SK-N-SH (cell line): ENCODE results near the gene HAND1. TPM values are rescaled to one million over a fixed set of nuclear protein-coding genes. Genes with fewer than 3 reads are reported as not detected.

Source experiments
- CTCF ChIA-PET: fragments of 300-600, 350-600 bp; formaldehyde crosslinking; extraction: SDS; loops from one replicate; lab custom pipeline; 2021; lab: Yijun Ruan, JAX
- POLR2A ChIA-PET: fragments of 350-600 bp; sonication (Branson Sonifier 250); formaldehyde crosslinking; extraction: SDS; loops from one replicate; lab custom pipeline; 2020; ENCODE audit warnings: antibody characterized with exemption, inconsistent platforms; lab: Yijun Ruan, JAX
- DNase-seq: peaks from one replicate; pipeline ENCODE4 v3.0.0; 2012
- H2AFZ ChIP-seq: fragments of 200-600 bp; sonication (generic); 2 replicates; pipeline ENCODE4 v1.8.1; 2016; ENCODE audit warnings: antibody characterized with exemption, mild to moderate bottlenecking, low read depth
- H3F3A ChIP-seq: fragments of 200-600 bp; sonication (generic); replicated peaks from 2 replicates; pipeline ENCODE3; 2016; ENCODE audit warnings: antibody characterized with exemption, mild to moderate bottlenecking; ENCODE audit not compliant: insufficient read depth
- H3K27ac ChIP-seq, 2 experiments: fragments of 200-500 bp in 1 of 2; fragments of 200-600 bp in 1 of 2; sonication (Bioruptor generic) in 1 of 2; sonication (generic), shearing (Covaris generic) in 1 of 2; 2 replicates each; pipeline versions ENCODE4 v1.5.1 to v1.6.1; 2014 to 2016; ENCODE audit warnings: low read depth in 2 of 2, inconsistent platforms in 1 of 2, low read length in 1 of 2, mild to moderate bottlenecking in 1 of 2, mixed read lengths in 1 of 2
- H3K27me3 ChIP-seq: fragments of 200-600 bp; sonication (generic), shearing (Covaris generic); 2 replicates; pipeline ENCODE4 v1.6.1; 2016; ENCODE audit warnings: mixed run types; ENCODE audit not compliant: insufficient read depth
- H3K36me3 ChIP-seq, 2 experiments: fragments of 200-500 bp in 1 of 2; fragments of 200-600 bp in 1 of 2; sonication (Bioruptor generic) in 1 of 2; sonication (generic) in 1 of 2; replicated peaks in 1 of 2; 2 replicates each; pipeline versions ENCODE3 to v1.5.1; 2014 to 2016; ENCODE audit warnings: low read length in 1 of 2, mild to moderate bottlenecking in 1 of 2; ENCODE audit not compliant: insufficient read depth in 2 of 2, control insufficient read depth in 1 of 2
- H3K4me1 ChIP-seq, 2 experiments: fragments of 200-500 bp in 1 of 2; fragments of 200-600 bp in 1 of 2; sonication (Bioruptor generic) in 1 of 2; sonication (generic), shearing (Covaris generic) in 1 of 2; 2 replicates each; pipeline versions ENCODE4 v1.5.1 to v1.6.1; 2014 to 2016; ENCODE audit warnings: low read depth in 1 of 2, low read length in 1 of 2, mixed run types in 1 of 2; ENCODE audit not compliant: insufficient read depth in 2 of 2, control insufficient read depth in 1 of 2
- H3K4me2 ChIP-seq: fragments of 200-600 bp; sonication (generic), shearing (Covaris generic); 2 replicates; pipeline ENCODE4 v1.6.1; 2017; ENCODE audit warnings: mixed run types
- H3K4me3 ChIP-seq, 2 experiments: fragments of 200-500 bp in 1 of 2; fragments of 200-600 bp in 1 of 2; sonication (Bioruptor generic) in 1 of 2; sonication (generic), shearing (Covaris generic) in 1 of 2; 2 replicates each; pipeline versions ENCODE4 v1.5.1 to v1.8.1; 2014 to 2016; ENCODE audit warnings: low read depth in 2 of 2, inconsistent platforms in 1 of 2, low read length in 1 of 2, mild to moderate bottlenecking in 1 of 2, mixed read lengths in 1 of 2, moderate library complexity in 1 of 2
- H3K79me2 ChIP-seq: fragments of 200-600 bp; sonication (generic); 2 replicates; pipeline ENCODE4 v1.8.1; 2017; ENCODE audit warnings: mild to moderate bottlenecking; ENCODE audit not compliant: insufficient read depth
- H3K9ac ChIP-seq: fragments of 200-600 bp; sonication (generic); 2 replicates; pipeline ENCODE4 v1.6.1; 2017; ENCODE audit warnings: mixed run types
- H3K9me2 ChIP-seq: fragments of 200-600 bp; sonication (generic); 2 replicates; pipeline ENCODE4 v1.6.1; 2017; ENCODE audit warnings: mixed run types
- H3K9me3 ChIP-seq: fragments of 200-600 bp; sonication (generic); 2 replicates; pipeline ENCODE4 v1.6.1; 2017; ENCODE audit warnings: mixed run types, mild to moderate bottlenecking, moderate library complexity
- H4K20me1 ChIP-seq: fragments of 200-600 bp; sonication (generic); 2 replicates; pipeline ENCODE4 v1.6.1; 2017; ENCODE audit warnings: mild to moderate bottlenecking, mixed run types; ENCODE audit not compliant: insufficient read depth
- EZH2phosphoT487 ChIP-seq: fragments of 200-600 bp; sonication (generic); IDR thresholded peaks from 2 replicates; pipeline ENCODE4 v1.6.1; 2017; ENCODE audit warnings: low read depth, mixed run types, mild to moderate bottlenecking, antibody characterized with exemption, moderate library complexity, borderline replicate concordance
- FOXJ3 ChIP-seq: sonication (generic); formaldehyde crosslinking; IDR thresholded peaks from 2 replicates; pipeline ENCODE4 v1.5.1; 2020; ENCODE audit warnings: mild to moderate bottlenecking, missing genetic modification reagents
- GABPA ChIP-seq: IDR thresholded peaks from 2 replicates; pipeline ENCODE4 v1.4.0; 2012; ENCODE audit warnings: low read depth, mild to moderate bottlenecking
- GATA2 ChIP-seq: sonication (generic); formaldehyde crosslinking; IDR thresholded peaks from 2 replicates; pipeline ENCODE4 v1.5.0; 2020; ENCODE audit warnings: mild to moderate bottlenecking, missing genetic modification reagents
- IRF3 ChIP-seq: fragments of 150-350 bp; IDR thresholded peaks from 2 replicates; pipeline ENCODE4 v1.6.1; 2016; ENCODE audit warnings: mild to moderate bottlenecking, low read depth, low read length
- JUND ChIP-seq: IDR thresholded peaks from 2 replicates; pipeline ENCODE4 v1.4.0; 2012
- MEF2A ChIP-seq: IDR thresholded peaks from 2 replicates; pipeline ENCODE4 v1.4.0; 2012; ENCODE audit warnings: low read depth, borderline replicate concordance
- MXI1 ChIP-seq: IDR thresholded peaks from 2 replicates; pipeline ENCODE4 v1.6.1; 2012; ENCODE audit warnings: mild to moderate bottlenecking, low read depth, low read length, improper control_type of control experiment
- NFIC ChIP-seq: IDR thresholded peaks from 2 replicates; pipeline ENCODE4 v1.4.0; 2012; ENCODE audit warnings: borderline replicate concordance
- NRF1 ChIP-seq: IDR thresholded peaks from 2 replicates; pipeline ENCODE4 v1.6.1; 2012; ENCODE audit warnings: low read depth, mild to moderate bottlenecking, low read length
- POLR2AphosphoS5 ChIP-seq: IDR thresholded peaks from 2 replicates; pipeline ENCODE4 v1.6.1; 2012; ENCODE audit warnings: low read depth, low read length
- RAD21 ChIP-seq: IDR thresholded peaks from 2 replicates; pipeline ENCODE4 v1.6.1; 2012; ENCODE audit warnings: mild to moderate bottlenecking, low read length
- RCOR1 ChIP-seq: fragments of 150-350 bp; IDR thresholded peaks from 2 replicates; pipeline ENCODE4 v1.6.1; 2017; ENCODE audit warnings: antibody characterized with exemption, low read length
- REST ChIP-seq: IDR thresholded peaks from 2 replicates; pipeline ENCODE4 v1.6.1; 2012; ENCODE audit warnings: mild to moderate bottlenecking, low read depth, low read length, moderate library complexity
- RXRA ChIP-seq: IDR thresholded peaks from 2 replicates; pipeline ENCODE4 v1.4.0; 2012; ENCODE audit warnings: low read depth, mild to moderate bottlenecking, borderline replicate concordance
- SIN3A ChIP-seq: IDR thresholded peaks from 2 replicates; pipeline ENCODE4 v1.6.1; 2012; ENCODE audit warnings: low read depth, mild to moderate bottlenecking, low read length, moderate library complexity, borderline replicate concordance
- TAF1 ChIP-seq: IDR thresholded peaks from 2 replicates; pipeline ENCODE4 v1.6.1; 2012; ENCODE audit warnings: low read depth, mild to moderate bottlenecking, low read length, moderate library complexity, borderline replicate concordance
- TCF12 ChIP-seq: IDR thresholded peaks from 2 replicates; pipeline ENCODE4 v1.4.0; 2012
- TEAD4 ChIP-seq: IDR thresholded peaks from 2 replicates; pipeline ENCODE4 v1.4.0; 2012; ENCODE audit warnings: mild to moderate bottlenecking, borderline replicate concordance; ENCODE audit not compliant: insufficient read depth
- USF2 ChIP-seq: fragments of 150-350 bp; IDR thresholded peaks from 2 replicates; pipeline ENCODE4 v1.6.1; 2017; ENCODE audit warnings: antibody characterized with exemption, low read length, low read depth, borderline replicate concordance
- ZBTB33 ChIP-seq: IDR thresholded peaks from 2 replicates; pipeline ENCODE4 v1.4.0; 2012; ENCODE audit warnings: low read depth, borderline replicate concordance
- WGBS: methylation state at CpG from one replicate; pipeline ENCODE4 v1.1.6; 2017; ENCODE audit warnings: low lambda C conversion rate; 5-methylcytosine and 5-hydroxymethylcytosine counted together
- polyA plus RNA-seq, 3 experiments: library from polyadenylated mRNA; depleted of rRNA; stranded (reverse); fragments of >200 nt; gene quantifications; 2 replicates each; pipeline ENCODE4 v1.2.3, GENCODE V29; 2012

HAND1 gene
- polyA plus RNA-seq, 1 of the 3 experiments (the other 2 are of a cell fraction), result 1.1 TPM

- Histone ChIP-seq H3K9me3 (no peaks in the 10 kb centered on the region), H3F3A (peaks cover 3% of the 10 kb centered on the region), H2AFZ (no peak overlapping the region), H3K36me3 (no peaks in the 10 kb centered on the region), H3K9ac (no peak overlapping the region), H4K20me1 (no peaks in the 10 kb centered on the region), H3K27ac (no peak overlapping the region), H3K4me1 (peaks cover 0 to 34% of the 10 kb centered on the region in 2 experiments; a peak in 2 of 4 replicates), H3K79me2 (no peaks in the 10 kb centered on the region), H3K9me2 (no peaks in the 10 kb centered on the region), H3K4me2 (no peak overlapping the region), H3K27me3 (no peaks in the 10 kb centered on the region), H3K4me3 (no peak overlapping the region)
- 67% methylated on average over 5 of the region's 5 CpGs for WGBS
- DNase-seq, result no peak
- TF ChIP-seq MXI1, result no peak
- no peak for TF ChIP-seq GATA2 (CRISPR knock-in tag)
- no peak for TF ChIP-seq POLR2AphosphoS5
- no peak for TF ChIP-seq TEAD4
- TF ChIP-seq NRF1, result no peak
- TF ChIP-seq SIN3A, result no peak
- TF ChIP-seq EZH2phosphoT487, result no peak
- no peak for TF ChIP-seq MEF2A
- TF ChIP-seq JUND, result no peak
- no peak for TF ChIP-seq ZBTB33
- TF ChIP-seq, all 33 proteins: peak for 0
- ChIA-PET CTCF (interaction anchor here (0.6 to 14.6 kb wide), 26 partner anchors 8 to 492 kb away, joined by 3 to 295 read pairs (median 4); partner anchors contain the start of gene GALNT10), POLR2A (interaction anchor here (0.7 kb wide), 1 partner anchor 50 kb away, joined by 3 read pairs; no protein-coding TSS in a partner anchor)
Measured at GRCh38 chr5:154466671-154467070, 11.4 kb downstream of the HAND1 start.

- Histone ChIP-seq H3K9ac (no peak overlapping the region), H3K4me2 (no peak overlapping the region), H3K36me3 (no peaks in the 10 kb centered on the region), H3K4me1 (peaks cover 0 to 31% of the 10 kb centered on the region in 2 experiments; a peak in 2 of 4 replicates), H3K4me3 (no peak overlapping the region), H3K79me2 (no peaks in the 10 kb centered on the region), H3F3A (peaks cover 3% of the 10 kb centered on the region), H3K9me3 (no peaks in the 10 kb centered on the region), H3K27ac (no peak overlapping the region), H2AFZ (no peak overlapping the region), H3K9me2 (no peaks in the 10 kb centered on the region), H4K20me1 (no peaks in the 10 kb centered on the region), H3K27me3 (no peaks in the 10 kb centered on the region)
- ChIA-PET CTCF (interaction anchor here (0.9 to 14.6 kb wide), 17 partner anchors 10 to 492 kb away, joined by 3 to 295 read pairs (median 9); partner anchors contain the start of gene GALNT10), POLR2A (no interaction called here)
- DNase-seq, result no peak
- 75% methylated on average over 5 of the region's 5 CpGs for WGBS
- TF ChIP-seq USF2 (no peak), TCF12 (no peak), RAD21 (no peak), TAF1 (no peak), FOXJ3 (no peak), NRF1 (no peak), NFIC (no peak), MEF2A (no peak), SIN3A (no peak), RCOR1 (no peak), IRF3 (no peak), REST (no peak), RXRA (no peak), GABPA (no peak), TEAD4 (no peak), EZH2phosphoT487 (no peak)
Measured at GRCh38 chr5:154466147-154466546, 11.9 kb downstream of the HAND1 start.
